ENCODE results near the gene ACVR1B. TPM values are rescaled to one million over a fixed set of nuclear protein-coding genes. Genes with fewer than 3 reads are reported as not detected.

ACVR1B gene
- total RNA-seq, 1 donor from 2014 or later: 8.5 TPM

- Histone ChIP-seq H3K4me1 (peaks cover 65% of the 10 kb centered on the region), H3K27ac (replicated peaks) (peak overlapping the region; percentile 93), H3K9me3 (replicated peaks) (no peaks in the 10 kb centered on the region), H3K36me3 (no peaks in the 10 kb centered on the region), H3K4me3 (peak overlapping the region; percentile 72), H3K27me3 (ENCODE audit: low read depth) (no peaks in the 10 kb centered on the region)
- no peak for DNase-seq
- TF ChIP-seq CTCF (IDR thresholded peaks at IDR 0.05; ENCODE audit: borderline replicate concordance): no peak
- intact Hi-C loops (cut with micrococcal nuclease): loop anchor here (5.0 kb wide), 1 partner anchor 56 kb away; no protein-coding TSS in a partner anchor
Measured at GRCh38 chr12:52026263-52026662, 74.8 kb downstream of the ACVR1B start.

GRCh38 chr12:52027085-52027843, 75.8 kb downstream of the ACVR1B start:
- Histone ChIP-seq H3K36me3 (no peaks in the 10 kb centered on the region), H3K27me3 (ENCODE audit: low read depth) (no peaks in the 10 kb centered on the region), H3K4me3 (no peak overlapping the region), H3K9me3 (replicated peaks) (no peaks in the 10 kb centered on the region), H3K27ac (replicated peaks) (peak overlapping the region; percentile 93), H3K4me1 (peaks cover 71% of the 10 kb centered on the region)
- intact Hi-C loops (cut with micrococcal nuclease): loop anchor here (5.0 kb wide), 1 partner anchor 55 kb away; no protein-coding TSS in a partner anchor
- peak; percentile 80 for DNase-seq
- TF ChIP-seq CTCF (IDR thresholded peaks at IDR 0.05; ENCODE audit: borderline replicate concordance): no peak

- Histone ChIP-seq H3K27ac (replicated peaks) (peak overlapping the region; percentile 47), H3K27me3 (ENCODE audit: low read depth) (no peaks in the 10 kb centered on the region), H3K9me3 (replicated peaks) (no peaks in the 10 kb centered on the region), H3K36me3 (no peaks in the 10 kb centered on the region), H3K4me1 (peaks cover 73% of the 10 kb centered on the region), H3K4me3 (no peak overlapping the region)
- TF ChIP-seq CTCF (IDR thresholded peaks at IDR 0.05; ENCODE audit: borderline replicate concordance): no peak
- intact Hi-C loops (cut with micrococcal nuclease): loop anchor here (5.0 kb wide), 1 partner anchor 53 kb away; no protein-coding TSS in a partner anchor
- no peak for DNase-seq
Measured at GRCh38 chr12:52029685-52030084, 78.2 kb downstream of the ACVR1B start.

- intact Hi-C loops (cut with micrococcal nuclease): no loop called here
- H3K36me3 ChIP-seq: no peaks in the 10 kb centered on the region
- H3K9me3 ChIP-seq (replicated peaks): no peaks in the 10 kb centered on the region
- peaks cover 71% of the 10 kb centered on the region for H3K4me1 ChIP-seq
- peak overlapping the region; percentile 54 for H3K4me3 ChIP-seq
- TF ChIP-seq CTCF (IDR thresholded peaks at IDR 0.05; ENCODE audit: borderline replicate concordance): no peak
- peak overlapping the region; percentile 93 for H3K27ac ChIP-seq (replicated peaks)
- H3K27me3 ChIP-seq (ENCODE audit: low read depth): no peaks in the 10 kb centered on the region
- DNase-seq: peak; percentile 63
Measured at GRCh38 chr12:52032446-52032803, 80.9 kb downstream of the ACVR1B start.

- Histone ChIP-seq H3K9me3 (replicated peaks) (no peaks in the 10 kb centered on the region), H3K27ac (replicated peaks) (peak overlapping the region; percentile 93), H3K4me1 (peaks cover 73% of the 10 kb centered on the region), H3K36me3 (no peaks in the 10 kb centered on the region), H3K4me3 (peak overlapping the region; percentile 54), H3K27me3 (ENCODE audit: low read depth) (no peaks in the 10 kb centered on the region)
- intact Hi-C loops (cut with micrococcal nuclease): no loop called here
- TF ChIP-seq CTCF (IDR thresholded peaks at IDR 0.05; ENCODE audit: borderline replicate concordance): no peak
- peak; percentile 98 for DNase-seq
Measured at GRCh38 chr12:52032804-52033445, 81.4 kb downstream of the ACVR1B start.

Data from left ventricle myocardium inferior (tissue), 1 donor.